Measurements from ENCODE around the gene MYD88. TPM values are rescaled to one million over a fixed set of nuclear protein-coding genes. Genes with fewer than 3 reads are reported as not detected.

MYD88 gene
- polyA plus RNA-seq, 3 donors: 286 to 427 (median 398) TPM

- no peak for TF ChIP-seq CTCF (IDR thresholded peaks at IDR 0.05)
- Histone ChIP-seq H3K27me3 (ENCODE audit: control insufficient read depth in 2 of 2, insufficient read depth in 2 of 2, low read length in 2 of 2) (no peaks in the 10 kb centered on the region), H3K9ac (ENCODE audit: insufficient read depth, low read length, poor library complexity, severe bottlenecking) (no peak overlapping the region), H4K20me1 (ENCODE audit: insufficient read depth, low read length) (no peaks in the 10 kb centered on the region), H2AFZ (ENCODE audit: insufficient read depth, low read depth, low read length, poor library complexity, severe bottlenecking) (no peak overlapping the region), H3K79me2 (ENCODE audit: insufficient read depth, low read length) (no peaks in the 10 kb centered on the region), H3K4me2 (replicated peaks; ENCODE audit: extremely low read depth, low read length, poor library complexity, severe bottlenecking) (peak overlapping the region; percentile 52), H3K4me3 (replicated peaks in 1 of 3; ENCODE audit: low read depth in 2 of 3, low read length in 3 of 3) (peak overlapping the region in 1 of 3 experiments; percentile 18), H3K4me1 (ENCODE audit: control insufficient read depth in 1 of 2, insufficient read depth in 2 of 2, low read length in 2 of 2) (peaks cover 28 to 31% of the 10 kb centered on the region in 2 donors), H3K36me3 (replicated peaks in 1 of 2; ENCODE audit: control insufficient read depth in 1 of 2, insufficient read depth in 2 of 2, low read length in 2 of 2) (no peaks in the 10 kb centered on the region), H3K27ac (ENCODE audit: low read depth in 1 of 2, low read length in 2 of 2) (peak overlapping the region in 1 of 2 donors; percentile 60), H3K9me3 (replicated peaks in 1 of 2; ENCODE audit: control insufficient read depth in 1 of 2, insufficient read depth in 1 of 2, low read length in 2 of 2) (no peaks in the 10 kb centered on the region)
- Mint-ChIP-seq H3K9me3 (peaks cover 0 to 9% (median 4%) of the 10 kb centered on the region in 7 donors), H3K27ac (peak overlapping the region; percentile 47 to 79 (median 70)), H3K27me3 (ENCODE audit: low read depth in 3 of 3) (peaks cover 1 to 7% (median 4%) of the 10 kb centered on the region in 3 donors), H3K4me1 (peaks cover 36% of the 10 kb centered on the region), H3K36me3 (peaks cover 0 to 2% of the 10 kb centered on the region in 2 donors), H3K4me3 (peak overlapping the region in 1 of 2 donors; percentile 73)
- intact Hi-C loops (cut with micrococcal nuclease): no loop called here
- peak; percentile 58 to 90 (median 67) for DNase-seq
- WGBS (ENCODE audit: insufficient coverage): no CpG with 5 or more reads among the region's 1 CpG
Observed at GRCh38 chr3:38102444-38102814, 36.0 kb upstream of the MYD88 start.

- Mint-ChIP-seq H3K4me1 (peaks cover 59% of the 10 kb centered on the region), H3K9me3 (peaks cover 0 to 9% (median 4%) of the 10 kb centered on the region in 7 donors), H3K4me3 (no peak overlapping the region), H3K27me3 (ENCODE audit: low read depth in 3 of 3) (peaks cover 1 to 8% (median 3%) of the 10 kb centered on the region in 3 donors), H3K36me3 (peaks cover 2 to 5% of the 10 kb centered on the region in 2 donors), H3K27ac (no peak overlapping the region)
- Histone ChIP-seq H3K9me3 (replicated peaks in 1 of 2; ENCODE audit: control insufficient read depth in 1 of 2, insufficient read depth in 1 of 2, low read length in 2 of 2) (no peaks in the 10 kb centered on the region), H2AFZ (ENCODE audit: insufficient read depth, low read depth, low read length, poor library complexity, severe bottlenecking) (no peak overlapping the region), H3K9ac (ENCODE audit: insufficient read depth, low read length, poor library complexity, severe bottlenecking) (no peak overlapping the region), H4K20me1 (ENCODE audit: insufficient read depth, low read length) (no peaks in the 10 kb centered on the region), H3K79me2 (ENCODE audit: insufficient read depth, low read length) (no peaks in the 10 kb centered on the region), H3K4me1 (ENCODE audit: control insufficient read depth in 1 of 2, insufficient read depth in 2 of 2, low read length in 2 of 2) (peaks cover 51 to 55% of the 10 kb centered on the region in 2 donors), H3K27ac (ENCODE audit: low read depth in 1 of 2, low read length in 2 of 2) (no peak overlapping the region), H3K36me3 (replicated peaks in 1 of 2; ENCODE audit: control insufficient read depth in 1 of 2, insufficient read depth in 2 of 2, low read length in 2 of 2) (no peaks in the 10 kb centered on the region), H3K4me2 (replicated peaks; ENCODE audit: extremely low read depth, low read length, poor library complexity, severe bottlenecking) (no peak overlapping the region), H3K4me3 (replicated peaks in 1 of 3; ENCODE audit: low read depth in 2 of 3, low read length in 3 of 3) (no peak overlapping the region), H3K27me3 (ENCODE audit: control insufficient read depth in 2 of 2, insufficient read depth in 2 of 2, low read length in 2 of 2) (no peaks in the 10 kb centered on the region)
- WGBS (ENCODE audit: insufficient coverage): no CpG with 5 or more reads among the region's 1 CpG
- DNase-seq: no peak
- intact Hi-C loops (cut with micrococcal nuclease): no loop called here
- no peak for TF ChIP-seq CTCF (IDR thresholded peaks at IDR 0.05)
Observed at GRCh38 chr3:38105525-38105924, 32.9 kb upstream of the MYD88 start.

Data from CD14-positive monocyte (primary cell).